ENCODE measurements around the gene CD6.

- no peak for TF ChIP-seq RAD21 (conservative IDR thresholded peaks at IDR 0.05 in 1 of 2, IDR thresholded peaks at IDR 0.05 in 1 of 2)
- no peak for TF ChIP-seq CTCF (IDR thresholded peaks at IDR 0.05)
- TF ChIP-seq POLR2A (IDR thresholded peaks at IDR 0.05; ENCODE audit: low read length), result no peak
- no peak for TF ChIP-seq CEBPB (IDR thresholded peaks at IDR 0.05)
- TF ChIP-seq E2F6 (IDR thresholded peaks at IDR 0.05; ENCODE audit: borderline replicate concordance, low read depth), result no peak
- TF ChIP-seq EHF (CRISPR knock-in tag; IDR thresholded peaks at IDR 0.05), result no peak
- no peak for TF ChIP-seq EP300 (IDR thresholded peaks at IDR 0.05)
These were observed 94.6 kb downstream of the CD6 start for GRCh38 chr11:61065955-61066638.
